HAP-1 (cell line): Measurements from ENCODE around the gene PI16.

Experiments used
- DNase-seq, 2 experiments: peaks; one replicate each; pipeline ENCODE4 v3.0.0-alpha.2; 2016 to 2020; ENCODE audit warnings: low spot score in 2 of 2
- H3K27me3 ChIP-seq: fragments of 250-450 bp; sonication (Bioruptor Pico); 2 replicates; pipeline ENCODE4 v1.5.1; 2020; ENCODE audit warnings: low read depth, mild to moderate bottlenecking, moderate library complexity
- H3K36me3 ChIP-seq: fragments of 250-450 bp; sonication (Bioruptor Pico); replicated peaks from 2 replicates; pipeline ENCODE4 v1.5.1; 2020; ENCODE audit warnings: mild to moderate bottlenecking
- H3K4me1 ChIP-seq: fragments of 250-450 bp; sonication (Bioruptor Pico); 2 replicates; pipeline ENCODE4 v1.5.1; 2020; ENCODE audit warnings: mild to moderate bottlenecking
- H3K4me3 ChIP-seq: fragments of 250-450 bp; sonication (Bioruptor Pico); 2 replicates; pipeline ENCODE4 v1.5.1; 2020; ENCODE audit warnings: mild to moderate bottlenecking, moderate library complexity
- H3K9me3 ChIP-seq: fragments of 250-450 bp; sonication (Bioruptor Pico); 2 replicates; pipeline ENCODE4 v1.5.1; 2020; ENCODE audit warnings: mild to moderate bottlenecking, moderate library complexity
- in situ Hi-C: fragments of 300-500 bp; cut with MboI; formaldehyde crosslinking; loops from 3 replicates; pipeline ENCODE4 v1.14.3; 2020; ENCODE audit warnings: low sequenced_read_pairs, inconsistent platforms, mixed read lengths

Gene PI16, protein sequence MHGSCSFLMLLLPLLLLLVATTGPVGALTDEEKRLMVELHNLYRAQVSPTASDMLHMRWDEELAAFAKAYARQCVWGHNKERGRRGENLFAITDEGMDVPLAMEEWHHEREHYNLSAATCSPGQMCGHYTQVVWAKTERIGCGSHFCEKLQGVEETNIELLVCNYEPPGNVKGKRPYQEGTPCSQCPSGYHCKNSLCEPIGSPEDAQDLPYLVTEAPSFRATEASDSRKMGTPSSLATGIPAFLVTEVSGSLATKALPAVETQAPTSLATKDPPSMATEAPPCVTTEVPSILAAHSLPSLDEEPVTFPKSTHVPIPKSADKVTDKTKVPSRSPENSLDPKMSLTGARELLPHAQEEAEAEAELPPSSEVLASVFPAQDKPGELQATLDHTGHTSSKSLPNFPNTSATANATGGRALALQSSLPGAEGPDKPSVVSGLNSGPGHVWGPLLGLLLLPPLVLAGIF

DNA sequence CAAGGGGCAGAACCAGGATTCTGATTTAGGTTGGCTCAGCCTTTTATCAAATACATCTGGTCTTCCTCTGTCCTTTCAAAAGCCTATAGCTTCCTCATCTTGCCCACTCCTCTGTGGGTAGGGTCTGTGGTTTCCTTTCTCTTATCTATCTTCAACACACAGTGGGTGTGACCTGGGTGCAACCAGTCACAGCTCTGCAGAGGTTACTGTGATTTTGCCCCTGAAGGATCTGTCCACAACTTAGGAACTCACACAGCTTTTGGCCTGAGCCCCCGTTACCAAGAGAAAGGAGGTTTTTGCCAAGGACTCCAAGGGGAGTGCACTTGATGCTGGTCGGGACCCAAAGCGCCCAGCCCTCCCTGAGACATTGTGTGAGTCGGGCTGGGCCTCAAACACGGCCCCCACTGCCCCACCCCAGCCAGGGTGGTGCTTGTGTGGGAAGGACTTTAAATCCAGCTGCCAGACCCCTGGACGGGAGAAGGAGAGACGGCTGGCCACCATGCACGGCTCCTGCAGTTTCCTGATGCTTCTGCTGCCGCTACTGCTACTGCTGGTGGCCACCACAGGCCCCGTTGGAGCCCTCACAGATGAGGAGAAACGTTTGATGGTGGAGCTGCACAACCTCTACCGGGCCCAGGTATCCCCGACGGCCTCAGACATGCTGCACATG lies at the start of gene PI16:
PI16 (plus strand) TSS at position 477 of the 670 bp plus-strand sequence; CDS start at position 500, 23 bp downstream.
- Histone ChIP-seq H3K9me3 (no peaks in the 10 kb centered on the region), H3K36me3 (no peaks in the 10 kb centered on the region), H3K27me3 (no peaks in the 10 kb centered on the region), H3K4me1 (peaks cover 8% of the 10 kb centered on the region), H3K4me3 (no peak within 1 kb of the TSS)
- in situ Hi-C loops, result no loop called here
- no peak for DNase-seq

- in situ Hi-C loops, result no loop called here
- Histone ChIP-seq H3K4me3 (no peak overlapping the region), H3K4me1 (peaks cover 9% of the 10 kb centered on the region), H3K27me3 (no peaks in the 10 kb centered on the region), H3K9me3 (no peaks in the 10 kb centered on the region), H3K36me3 (peaks cover 26% of the 10 kb centered on the region)
- no peak for DNase-seq
These were observed 49.6 kb upstream of the PI16 start for GRCh38 chr6:36904851-36905393.

GRCh38 chr6:36906539-36907325 lies 47.8 kb upstream of the PI16 start:
- in situ Hi-C loops, result no loop called here
- peaks cover 9% of the 10 kb centered on the region for H3K4me1 ChIP-seq
- H3K36me3 ChIP-seq, result peaks cover 19% of the 10 kb centered on the region
- peak in 1 of 2 experiments; percentile 52 for DNase-seq
- H3K4me3 ChIP-seq, result no peak overlapping the region
- H3K27me3 ChIP-seq, result no peaks in the 10 kb centered on the region
- H3K9me3 ChIP-seq, result no peaks in the 10 kb centered on the region

GRCh38 chr6:36907781-36908180 lies 46.8 kb upstream of the PI16 start:
- Histone ChIP-seq H3K36me3 (peaks cover 12% of the 10 kb centered on the region), H3K4me3 (no peak overlapping the region), H3K27me3 (no peaks in the 10 kb centered on the region), H3K9me3 (no peaks in the 10 kb centered on the region), H3K4me1 (peaks cover 9% of the 10 kb centered on the region)
- no peak for DNase-seq
- in situ Hi-C loops, result no loop called here

DNA sequence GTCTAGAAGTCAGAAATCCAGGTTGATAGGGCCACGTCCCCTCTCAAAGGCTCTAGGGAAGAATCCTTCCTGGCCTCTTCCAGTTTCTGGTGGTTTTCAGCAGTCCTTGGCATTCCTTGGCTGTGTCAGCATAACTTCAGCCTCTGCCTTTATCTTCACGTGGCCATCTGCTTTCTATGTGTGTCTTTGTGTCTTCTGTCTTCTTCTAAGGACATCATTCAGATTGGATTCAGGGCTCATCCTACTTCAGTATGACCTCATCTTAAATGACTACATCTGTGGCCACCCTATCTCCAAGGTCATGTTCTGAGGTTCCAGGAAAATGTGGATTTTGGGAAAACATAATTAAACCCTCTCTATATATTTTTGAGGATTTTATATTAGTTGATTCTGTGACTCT lies 45.8 kb upstream of the PI16 start:
- no peaks in the 10 kb centered on the region for H3K27me3 ChIP-seq
- H3K4me1 ChIP-seq, result peaks cover 9% of the 10 kb centered on the region
- in situ Hi-C loops, result no loop called here
- H3K36me3 ChIP-seq, result peaks cover 16% of the 10 kb centered on the region
- no peaks in the 10 kb centered on the region for H3K9me3 ChIP-seq
- DNase-seq, result no peak
- H3K4me3 ChIP-seq, result no peak overlapping the region

GRCh38 chr6:36912030-36912454 lies 42.5 kb upstream of the PI16 start:
- in situ Hi-C loops, result no loop called here
- H3K36me3 ChIP-seq, result peaks cover 16% of the 10 kb centered on the region
- peaks cover 3% of the 10 kb centered on the region; the same call in 1 of the 2 replicates for H3K4me1 ChIP-seq
- H3K4me3 ChIP-seq, result no peak overlapping the region
- H3K27me3 ChIP-seq, result no peaks in the 10 kb centered on the region
- H3K9me3 ChIP-seq, result no peaks in the 10 kb centered on the region
- DNase-seq, result no peak

- Histone ChIP-seq H3K9me3 (no peaks in the 10 kb centered on the region), H3K4me1 (no peaks in the 10 kb centered on the region), H3K36me3 (peaks cover 13% of the 10 kb centered on the region), H3K4me3 (no peak overlapping the region), H3K27me3 (no peaks in the 10 kb centered on the region)
- in situ Hi-C loops, result no loop called here
- no peak for DNase-seq
These were observed 42.0 kb upstream of the PI16 start for GRCh38 chr6:36912586-36912985.

DNA sequence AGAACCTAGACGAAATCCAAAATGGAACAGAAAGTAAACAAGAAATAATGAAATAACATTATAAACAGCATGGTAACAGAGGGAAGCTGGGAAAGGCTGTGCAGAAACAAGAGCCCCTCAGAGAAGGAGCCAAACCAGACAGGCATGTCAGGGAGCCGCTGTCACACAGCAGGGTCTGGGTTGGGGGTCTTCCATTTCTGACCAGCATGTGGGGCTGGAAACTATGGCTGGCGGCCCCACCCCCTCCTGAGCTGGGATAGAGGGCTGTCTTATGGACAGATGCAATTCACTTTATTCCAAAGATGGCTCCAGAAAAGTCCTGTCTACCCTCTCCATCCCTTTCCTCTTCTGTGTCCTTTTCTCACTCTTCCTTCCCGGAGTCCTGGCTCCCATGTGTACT lies 41.5 kb upstream of the PI16 start:
- in situ Hi-C loops, result no loop called here
- no peak for DNase-seq
- Histone ChIP-seq H3K27me3 (no peaks in the 10 kb centered on the region), H3K4me1 (no peaks in the 10 kb centered on the region), H3K4me3 (no peak overlapping the region), H3K36me3 (peaks cover 12% of the 10 kb centered on the region), H3K9me3 (no peaks in the 10 kb centered on the region)

DNA sequence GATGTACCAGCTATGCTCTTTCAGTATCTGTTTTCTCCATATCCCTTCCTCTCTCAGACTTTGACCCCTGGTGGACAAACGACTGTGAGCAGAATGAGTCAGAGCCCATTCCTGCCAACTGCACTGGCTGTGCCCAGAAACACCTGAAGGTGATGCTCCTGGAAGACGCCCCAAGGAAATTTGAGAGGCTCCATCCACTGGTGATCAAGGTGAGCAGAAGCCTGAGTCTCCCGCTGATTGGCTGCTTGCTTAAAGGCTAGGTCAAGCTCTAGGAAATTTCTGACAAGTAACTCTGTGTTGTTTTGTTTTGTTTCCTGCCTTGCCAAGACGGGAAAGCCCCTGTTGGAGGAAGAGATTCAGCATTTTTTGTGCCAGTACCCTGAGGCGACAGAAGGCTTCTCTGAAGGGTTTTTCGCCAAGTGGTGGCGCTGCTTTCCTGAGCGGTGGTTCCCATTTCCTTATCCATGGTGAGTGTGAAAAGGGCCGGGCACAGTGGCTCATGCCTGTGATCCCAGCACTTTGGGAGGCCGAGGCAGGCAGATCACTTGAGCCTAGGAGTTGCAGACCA lies 40.2 kb upstream of the PI16 start:
- Histone ChIP-seq H3K4me1 (no peaks in the 10 kb centered on the region), H3K27me3 (no peaks in the 10 kb centered on the region), H3K4me3 (no peak overlapping the region), H3K36me3 (peaks cover 15% of the 10 kb centered on the region), H3K9me3 (no peaks in the 10 kb centered on the region)
- no peak for DNase-seq
- in situ Hi-C loops, result no loop called here

GRCh38 chr6:36915599-36915998 lies 38.9 kb upstream of the PI16 start:
- H3K36me3 ChIP-seq, result peaks cover 22% of the 10 kb centered on the region
- H3K4me1 ChIP-seq, result no peaks in the 10 kb centered on the region
- no peak for DNase-seq
- H3K9me3 ChIP-seq, result no peaks in the 10 kb centered on the region
- H3K27me3 ChIP-seq, result no peaks in the 10 kb centered on the region
- in situ Hi-C loops, result no loop called here
- no peak overlapping the region for H3K4me3 ChIP-seq

- Histone ChIP-seq H3K9me3 (no peaks in the 10 kb centered on the region), H3K36me3 (peaks cover 22% of the 10 kb centered on the region), H3K4me1 (no peaks in the 10 kb centered on the region), H3K27me3 (no peaks in the 10 kb centered on the region), H3K4me3 (no peak overlapping the region)
- in situ Hi-C loops, result no loop called here
- no peak for DNase-seq
These were observed 38.4 kb upstream of the PI16 start for GRCh38 chr6:36916126-36916525.

DNA sequence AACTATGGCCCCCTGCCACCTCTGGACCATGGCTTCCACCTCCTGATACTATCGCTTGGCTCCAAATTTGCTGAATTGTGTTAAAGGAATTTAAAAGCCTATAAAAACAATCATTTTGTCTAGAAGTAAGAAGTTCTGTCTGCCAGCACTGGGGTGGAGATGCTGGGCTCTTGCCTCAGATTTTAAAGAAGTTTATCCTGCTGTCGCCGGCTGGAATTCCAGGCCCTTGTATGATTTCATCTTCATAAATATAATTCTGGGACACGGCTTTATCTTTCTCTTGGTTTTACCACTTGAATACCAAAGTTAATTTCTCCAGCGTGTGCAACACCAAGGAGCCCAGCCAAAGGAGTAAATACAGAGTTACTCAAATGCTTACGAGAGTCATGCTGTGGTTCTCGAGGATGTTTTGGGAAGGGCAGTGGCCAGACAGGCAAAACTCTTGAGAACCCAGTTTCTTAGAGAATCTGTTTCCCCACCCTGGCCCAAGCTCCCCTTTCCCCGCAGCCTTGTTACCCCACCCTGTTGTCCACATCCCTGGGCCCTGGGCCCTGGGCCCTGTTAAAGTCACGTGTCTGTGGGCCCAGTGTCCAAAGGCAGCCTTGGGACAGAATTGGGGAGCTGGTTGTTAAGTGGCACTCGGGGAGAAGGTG lies 36.9 kb upstream of the PI16 start:
- in situ Hi-C loops, result no loop called here
- Histone ChIP-seq H3K4me3 (no peak overlapping the region), H3K9me3 (no peaks in the 10 kb centered on the region), H3K4me1 (no peaks in the 10 kb centered on the region), H3K27me3 (no peaks in the 10 kb centered on the region), H3K36me3 (peaks cover 22% of the 10 kb centered on the region)
- DNase-seq, result no peak

- DNase-seq, result no peak
- in situ Hi-C loops, result no loop called here
- no peaks in the 10 kb centered on the region for H3K27me3 ChIP-seq
- H3K4me3 ChIP-seq, result no peak overlapping the region
- no peaks in the 10 kb centered on the region for H3K4me1 ChIP-seq
- H3K36me3 ChIP-seq, result peaks cover 14% of the 10 kb centered on the region
- H3K9me3 ChIP-seq, result no peaks in the 10 kb centered on the region
These were observed 34.5 kb upstream of the PI16 start for GRCh38 chr6:36920049-36920448.
